Pancreas (tissue), 10 donors: ENCODE results near the gene HOXD12. TPM values are rescaled to one million over a fixed set of nuclear protein-coding genes. Genes with fewer than 3 reads are reported as not detected.

Experiments used
- ATAC-seq, 4 donors: fragments of 200-7000 bp; cut with Tn5 transposase; one replicate each; pipeline versions ENCODE4 v1.8.0 to v1.9.1; 2020; ENCODE audit warnings: mild to moderate bottlenecking in 4 of 4, moderate library complexity in 4 of 4
- DNase-seq, 6 donors: peaks; one replicate each; pipeline ENCODE4 v3.0.0-alpha.2; 2020
- FAIRE-seq: peaks from 2 replicates; lab custom pipeline; 2012; peaks lifted over from hg19 to GRCh38; lab: Jason Lieb, UNC
- H3K27ac ChIP-seq, 4 donors: fragments of 200-600 bp; sonication (generic); 1 replicate in 3 of 4; 2 replicates in 1 of 4; pipeline versions ENCODE4 v1.5.0 to v1.8.0; 2020
- H3K27me3 ChIP-seq, 4 donors: fragments of 200-600 bp; one replicate each; pipeline ENCODE4 v1.8.0; 2021
- H3K36me3 ChIP-seq, 3 donors: fragments of 200-600 bp; sonication (generic) in 1 of 3; one replicate each; pipeline versions ENCODE4 v1.5.0 to v1.8.0; 2020 to 2021
- H3K4me1 ChIP-seq, 3 donors: fragments of 200-600 bp; one replicate each; pipeline ENCODE4 v1.8.0; 2021
- H3K4me3 ChIP-seq, 4 donors: fragments of 200-600 bp; sonication (generic) in 2 of 4; one replicate each; pipeline versions ENCODE4 v1.5.0 to v1.8.0; 2020 to 2021
- H3K9me3 ChIP-seq, 4 donors: fragments of 200-600 bp; one replicate each; pipeline ENCODE4 v1.8.0; 2021
- WGBS, 2 donors: extraction: QIAGEN DNeasy Blood & Tissue Kit; methylation state at CpG; one replicate each; pipeline ENCODE4 v1.1.7; 2013; 5-methylcytosine and 5-hydroxymethylcytosine counted together
- intact Hi-C, 3 donors: fragments of 100-400 bp; cut with DNase I; formaldehyde crosslinking; loops; one replicate each; pipeline versions ENCODE4 v1.11.1 to v1.14.2; 2022
- polyA plus RNA-seq, 2 donors: library from polyadenylated mRNA; stranded (reverse); fragments of 200-250 nt; gene quantifications; one replicate each; pipeline ENCODE4 v1.2.3, GENCODE V29; 2013
- total RNA-seq, 6 donors: library from RNA; stranded (reverse); fragmentation: NEBNext Ultra II Directional in 4 of 6; extraction: Animal tissue kit (Norgen Biotek cat#: 25700) in 4 of 6; gene quantifications; one replicate each; pipeline versions ENCODE4 v1.2.1 to v1.2.4, GENCODE V29; 2021 to 2023
- TF ChIP-seq, protein P1 (sequence below), 4 donors: fragments of 200-600 bp; sonication (generic) in 3 of 4; IDR thresholded peaks; one replicate each; pipeline versions ENCODE4 v1.5.0 to v1.8.0; 2021; ENCODE audit warnings: antibody characterized with exemption in 4 of 4
- donor health status: healthy with polysubstance abuse.
- donor health status: DM: no; HTN: no; CAD: no; lungs with moderate emphysema.
- donor health status: DM: no; HTN: no; CAD: no.
- donor health status: control.
- donor health status: control.
- donor health status: Bipolar disorder and iron deficiency.
- donor health status: DM: yes; HTN: yes; CAD: no.
- donor health status: DM: no; HTN: no; CAD: no.
- donor health status: DM: no; HTN: no; CAD: no.
- donor health status: DM: yes; HTN: yes; CAD: no.

HOXD12 gene
- total and polyA plus RNA-seq, 8 donors, result not detected

- intact Hi-C loops, result loop anchor here in 1 of 3 donors (10.0 kb wide), 1 partner anchor 747 kb away; no protein-coding TSS in a partner anchor
- TF ChIP-seq, protein P1, sequence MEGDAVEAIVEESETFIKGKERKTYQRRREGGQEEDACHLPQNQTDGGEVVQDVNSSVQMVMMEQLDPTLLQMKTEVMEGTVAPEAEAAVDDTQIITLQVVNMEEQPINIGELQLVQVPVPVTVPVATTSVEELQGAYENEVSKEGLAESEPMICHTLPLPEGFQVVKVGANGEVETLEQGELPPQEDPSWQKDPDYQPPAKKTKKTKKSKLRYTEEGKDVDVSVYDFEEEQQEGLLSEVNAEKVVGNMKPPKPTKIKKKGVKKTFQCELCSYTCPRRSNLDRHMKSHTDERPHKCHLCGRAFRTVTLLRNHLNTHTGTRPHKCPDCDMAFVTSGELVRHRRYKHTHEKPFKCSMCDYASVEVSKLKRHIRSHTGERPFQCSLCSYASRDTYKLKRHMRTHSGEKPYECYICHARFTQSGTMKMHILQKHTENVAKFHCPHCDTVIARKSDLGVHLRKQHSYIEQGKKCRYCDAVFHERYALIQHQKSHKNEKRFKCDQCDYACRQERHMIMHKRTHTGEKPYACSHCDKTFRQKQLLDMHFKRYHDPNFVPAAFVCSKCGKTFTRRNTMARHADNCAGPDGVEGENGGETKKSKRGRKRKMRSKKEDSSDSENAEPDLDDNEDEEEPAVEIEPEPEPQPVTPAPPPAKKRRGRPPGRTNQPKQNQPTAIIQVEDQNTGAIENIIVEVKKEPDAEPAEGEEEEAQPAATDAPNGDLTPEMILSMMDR (IDR thresholded peaks at IDR 0.05), result no peak
- DNase-seq, result no peak
- 50 to 64% methylated on average over 5 of the region's 5 CpGs for WGBS, 2 donors
- FAIRE-seq, result no peak
- Histone ChIP-seq H3K27ac (no peak overlapping the region), H3K36me3 (no peaks in the 10 kb centered on the region), H3K27me3 (peaks cover 2 to 74% (median 30%) of the 10 kb centered on the region in 4 donors), H3K4me1 (peaks cover 0 to 8% (median under 1%) of the 10 kb centered on the region in 3 donors), H3K9me3 (no peaks in the 10 kb centered on the region), H3K4me3 (no peak overlapping the region)
- no peak for ATAC-seq
Measured at GRCh38 chr2:176101842-176102241, 2.2 kb downstream of the HOXD12 start.

DNA sequence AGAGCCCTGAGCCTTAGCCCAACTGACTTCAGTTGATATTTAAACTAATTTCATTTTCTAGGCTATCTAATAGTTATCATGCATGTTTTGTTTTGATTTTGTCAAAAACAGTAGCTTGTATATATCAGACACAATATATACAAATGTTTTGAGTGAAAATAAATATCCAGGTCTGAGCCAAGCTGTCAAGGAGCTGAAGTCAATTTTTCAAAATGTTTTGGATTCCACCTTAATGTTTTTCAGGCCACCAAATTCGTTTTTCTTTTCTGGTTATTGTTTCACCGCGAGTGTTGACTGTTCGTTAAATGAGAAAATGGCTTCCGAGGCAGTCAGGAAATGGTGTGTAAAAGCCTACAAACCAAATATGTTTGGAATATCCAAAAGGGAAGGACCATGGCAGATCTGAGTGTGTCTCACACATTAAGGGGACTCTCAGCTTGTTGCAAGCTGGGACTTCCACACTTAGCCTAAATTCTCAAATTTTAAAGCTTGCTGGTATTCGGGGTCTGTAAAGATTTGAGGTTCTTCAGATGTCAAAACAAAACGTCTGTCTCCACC is 2.8 kb downstream of the HOXD12 start:
- ATAC-seq, result no peak
- no peak for FAIRE-seq
- Histone ChIP-seq H3K9me3 (no peaks in the 10 kb centered on the region), H3K27ac (no peak overlapping the region), H3K4me3 (no peak overlapping the region), H3K4me1 (peaks cover 0 to 5% (median 0%) of the 10 kb centered on the region in 3 donors), H3K27me3 (peaks cover 2 to 75% (median 31%) of the 10 kb centered on the region in 4 donors), H3K36me3 (no peaks in the 10 kb centered on the region)
- TF ChIP-seq, protein P1 (IDR thresholded peaks at IDR 0.05), result no peak
- intact Hi-C loops, result loop anchor here in 1 of 3 donors (10.0 kb wide), 1 partner anchor 748 kb away; no protein-coding TSS in a partner anchor
- WGBS, 2 donors, result 16 to 19% methylated on average over 7 of the region's 7 CpGs
- DNase-seq, result no peak

- intact Hi-C loops, result loop anchor here in 1 of 3 donors (10.0 kb wide), 1 partner anchor 748 kb away; no protein-coding TSS in a partner anchor
- TF ChIP-seq, protein P1 (IDR thresholded peaks at IDR 0.05), result no peak
- peaks cover 0 to 4% (median 0%) of the 10 kb centered on the region in 3 donors for H3K4me1 ChIP-seq
- H3K27ac ChIP-seq, result no peak overlapping the region
- no peak overlapping the region for H3K4me3 ChIP-seq
- no peak for DNase-seq
- no peak for FAIRE-seq
- H3K27me3 ChIP-seq, result peaks cover 2 to 73% (median 31%) of the 10 kb centered on the region in 4 donors
- H3K9me3 ChIP-seq, result no peaks in the 10 kb centered on the region
- no peaks in the 10 kb centered on the region for H3K36me3 ChIP-seq
- no peak for ATAC-seq
- WGBS, 2 donors, result 35 to 38% methylated on average over 7 of the region's 7 CpGs
Measured at GRCh38 chr2:176103194-176103593, 3.6 kb downstream of the HOXD12 start.

- Histone ChIP-seq H3K27ac (no peak overlapping the region), H3K9me3 (no peaks in the 10 kb centered on the region), H3K27me3 (peaks cover 2 to 74% (median 28%) of the 10 kb centered on the region in 4 donors), H3K4me3 (no peak overlapping the region), H3K36me3 (no peaks in the 10 kb centered on the region), H3K4me1 (peaks cover 0 to 4% (median 0%) of the 10 kb centered on the region in 3 donors)
- no peak for FAIRE-seq
- WGBS, 2 donors, result 5% methylated on average over 17 of the region's 17 CpGs
- TF ChIP-seq, protein P1 (IDR thresholded peaks at IDR 0.05), result no peak
- no peak for DNase-seq
- intact Hi-C loops, result loop anchor here in 1 of 3 donors (10.0 kb wide), 1 partner anchor 749 kb away; no protein-coding TSS in a partner anchor
- no peak for ATAC-seq
Measured at GRCh38 chr2:176103742-176104315, 4.2 kb downstream of the HOXD12 start.
